ENCODE data around the gene PPP1R12B. TPM values are rescaled to one million over a fixed set of nuclear protein-coding genes. Genes with fewer than 3 reads are reported as not detected.

PPP1R12B gene
- total RNA-seq, 1 donor, result 20.6 TPM

DNA sequence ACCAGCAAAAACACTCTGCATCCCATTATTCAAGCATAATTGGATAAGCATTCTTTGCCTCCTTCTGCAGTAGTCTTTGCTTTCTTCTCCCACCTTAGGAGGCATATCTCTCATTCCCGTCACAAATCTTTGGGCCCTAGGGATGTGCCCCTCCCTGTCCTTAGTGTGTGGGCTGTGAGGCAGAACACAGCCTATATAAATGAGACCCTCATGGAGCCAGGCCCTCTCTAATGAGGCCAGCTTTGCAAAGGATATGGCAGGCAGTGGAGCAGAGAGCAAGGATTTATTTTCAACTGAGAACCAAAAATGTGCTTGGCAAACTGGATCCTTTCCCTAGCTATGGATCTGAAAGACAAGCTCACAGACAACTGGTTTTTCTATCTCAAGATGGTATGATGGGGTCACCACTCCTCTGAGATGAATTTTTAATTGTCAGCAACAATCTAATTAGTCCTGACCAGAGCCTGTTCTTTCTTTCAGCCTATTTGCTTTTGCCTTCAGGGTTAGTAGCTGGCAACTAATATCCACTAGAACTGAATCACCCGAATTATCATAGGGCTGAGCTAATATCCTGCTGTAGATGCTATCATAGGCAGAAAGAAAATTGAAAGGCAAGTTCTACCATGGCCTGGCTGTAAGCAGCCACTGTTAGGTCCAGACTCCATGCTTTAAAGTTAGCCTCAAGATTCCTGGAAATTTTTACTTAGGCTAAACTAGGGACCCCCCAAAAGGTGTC, 227.6 kb downstream of the PPP1R12B start:
- Histone ChIP-seq H4K20me1 (ENCODE audit: insufficient read depth, low read length) (no peaks in the 10 kb centered on the region), H3K4me3 (ENCODE audit: insufficient read depth, low read length) (no peak overlapping the region), H3K27me3 (ENCODE audit: insufficient read depth, low read length) (no peaks in the 10 kb centered on the region), H2AFZ (ENCODE audit: low read length) (no peak overlapping the region), H3K36me3 (ENCODE audit: insufficient read depth, low read length) (peaks cover 4% of the 10 kb centered on the region), H3K27ac (ENCODE audit: low read depth, low read length) (peak overlapping the region; percentile 6), H3K79me2 (ENCODE audit: insufficient read depth, low read length) (no peaks in the 10 kb centered on the region), H3K4me2 (ENCODE audit: insufficient read depth, low read length) (peak overlapping the region; percentile 60), H3K9me3 (ENCODE audit: low read depth, low read length) (no peaks in the 10 kb centered on the region), H3K4me1 (ENCODE audit: insufficient read depth, low read length) (peaks cover 55% of the 10 kb centered on the region)
- TF ChIP-seq, protein P1, sequence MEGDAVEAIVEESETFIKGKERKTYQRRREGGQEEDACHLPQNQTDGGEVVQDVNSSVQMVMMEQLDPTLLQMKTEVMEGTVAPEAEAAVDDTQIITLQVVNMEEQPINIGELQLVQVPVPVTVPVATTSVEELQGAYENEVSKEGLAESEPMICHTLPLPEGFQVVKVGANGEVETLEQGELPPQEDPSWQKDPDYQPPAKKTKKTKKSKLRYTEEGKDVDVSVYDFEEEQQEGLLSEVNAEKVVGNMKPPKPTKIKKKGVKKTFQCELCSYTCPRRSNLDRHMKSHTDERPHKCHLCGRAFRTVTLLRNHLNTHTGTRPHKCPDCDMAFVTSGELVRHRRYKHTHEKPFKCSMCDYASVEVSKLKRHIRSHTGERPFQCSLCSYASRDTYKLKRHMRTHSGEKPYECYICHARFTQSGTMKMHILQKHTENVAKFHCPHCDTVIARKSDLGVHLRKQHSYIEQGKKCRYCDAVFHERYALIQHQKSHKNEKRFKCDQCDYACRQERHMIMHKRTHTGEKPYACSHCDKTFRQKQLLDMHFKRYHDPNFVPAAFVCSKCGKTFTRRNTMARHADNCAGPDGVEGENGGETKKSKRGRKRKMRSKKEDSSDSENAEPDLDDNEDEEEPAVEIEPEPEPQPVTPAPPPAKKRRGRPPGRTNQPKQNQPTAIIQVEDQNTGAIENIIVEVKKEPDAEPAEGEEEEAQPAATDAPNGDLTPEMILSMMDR (IDR thresholded peaks at IDR 0.05; ENCODE audit: extremely low read depth, low read depth, low read length), result no peak
- peak; percentile 58 for DNase-seq (ENCODE audit: insufficient read length, low spot score, missing footprints)

GRCh38 chr1:202576816-202577215, 228.3 kb downstream of the PPP1R12B start:
- H3K27ac ChIP-seq (ENCODE audit: low read depth, low read length), result peak overlapping the region; percentile 6
- no peaks in the 10 kb centered on the region for H3K9me3 ChIP-seq (ENCODE audit: low read depth, low read length)
- H3K4me2 ChIP-seq (ENCODE audit: insufficient read depth, low read length), result peak overlapping the region; percentile 60
- no peaks in the 10 kb centered on the region for H4K20me1 ChIP-seq (ENCODE audit: insufficient read depth, low read length)
- peak; percentile 50 for DNase-seq (ENCODE audit: insufficient read length, low spot score, missing footprints)
- H3K4me3 ChIP-seq (ENCODE audit: insufficient read depth, low read length), result peak overlapping the region; percentile 19
- H3K79me2 ChIP-seq (ENCODE audit: insufficient read depth, low read length), result no peaks in the 10 kb centered on the region
- peaks cover 55% of the 10 kb centered on the region for H3K4me1 ChIP-seq (ENCODE audit: insufficient read depth, low read length)
- no peaks in the 10 kb centered on the region for H3K27me3 ChIP-seq (ENCODE audit: insufficient read depth, low read length)
- H3K36me3 ChIP-seq (ENCODE audit: insufficient read depth, low read length), result peaks cover 4% of the 10 kb centered on the region
- TF ChIP-seq, protein P1 (IDR thresholded peaks at IDR 0.05; ENCODE audit: extremely low read depth, low read depth, low read length), result no peak
- no peak overlapping the region for H2AFZ ChIP-seq (ENCODE audit: low read length)

DNA sequence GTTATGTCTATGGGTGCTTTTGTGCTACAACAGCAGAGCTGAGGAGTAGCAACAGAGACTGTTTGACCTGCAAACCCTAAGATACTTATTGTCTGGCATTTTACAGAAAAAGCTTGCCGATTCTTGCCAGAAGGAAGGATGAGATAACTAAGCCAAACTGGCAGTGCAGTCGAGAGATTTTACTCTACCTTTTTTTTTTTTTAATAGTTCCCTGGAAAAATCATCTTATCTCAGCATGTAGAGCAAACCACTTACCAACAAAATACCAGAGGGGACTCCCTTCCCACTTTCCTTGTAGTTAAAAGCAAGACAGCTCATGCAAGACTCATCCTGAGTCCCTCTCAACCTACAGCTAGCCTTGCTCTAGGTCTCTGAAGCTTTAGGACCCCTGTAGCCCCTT, 228.9 kb downstream of the PPP1R12B start:
- Histone ChIP-seq H3K4me2 (ENCODE audit: insufficient read depth, low read length) (peak overlapping the region; percentile 60), H2AFZ (ENCODE audit: low read length) (no peak overlapping the region), H3K27me3 (ENCODE audit: insufficient read depth, low read length) (no peaks in the 10 kb centered on the region), H4K20me1 (ENCODE audit: insufficient read depth, low read length) (no peaks in the 10 kb centered on the region), H3K27ac (ENCODE audit: low read depth, low read length) (peak overlapping the region; percentile 6), H3K4me3 (ENCODE audit: insufficient read depth, low read length) (no peak overlapping the region), H3K9me3 (ENCODE audit: low read depth, low read length) (no peaks in the 10 kb centered on the region), H3K4me1 (ENCODE audit: insufficient read depth, low read length) (peaks cover 55% of the 10 kb centered on the region), H3K36me3 (ENCODE audit: insufficient read depth, low read length) (peaks cover 4% of the 10 kb centered on the region), H3K79me2 (ENCODE audit: insufficient read depth, low read length) (no peaks in the 10 kb centered on the region)
- TF ChIP-seq, protein P1 (IDR thresholded peaks at IDR 0.05; ENCODE audit: extremely low read depth, low read depth, low read length), result no peak
- DNase-seq (ENCODE audit: insufficient read length, low spot score, missing footprints), result peak; percentile 54

DNA sequence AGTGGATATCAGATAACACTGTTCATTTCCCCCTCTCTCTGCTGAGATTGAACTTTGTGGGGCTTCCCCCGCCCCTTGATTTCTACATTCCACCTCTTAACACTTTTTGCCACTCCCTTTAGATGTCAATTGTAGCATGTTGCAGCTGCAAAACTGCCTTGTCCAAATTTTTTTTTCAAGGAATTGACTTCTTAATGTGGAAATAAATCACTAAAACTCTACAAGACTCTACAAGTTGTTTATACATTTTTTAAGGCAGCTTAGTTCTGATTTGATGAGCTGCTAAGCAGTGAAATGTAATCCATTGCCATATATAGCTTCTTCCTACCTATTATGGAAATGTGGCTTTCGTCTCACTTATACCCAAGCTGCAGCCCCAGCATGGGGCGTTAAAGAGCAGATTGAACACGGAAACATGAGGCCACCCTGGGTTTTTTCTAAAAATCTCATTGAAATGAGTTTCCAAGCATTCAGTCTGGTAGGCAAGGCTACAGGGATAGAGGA, 229.6 kb downstream of the PPP1R12B start:
- Histone ChIP-seq H4K20me1 (ENCODE audit: insufficient read depth, low read length) (no peaks in the 10 kb centered on the region), H3K27ac (ENCODE audit: low read depth, low read length) (no peak overlapping the region), H3K79me2 (ENCODE audit: insufficient read depth, low read length) (no peaks in the 10 kb centered on the region), H2AFZ (ENCODE audit: low read length) (no peak overlapping the region), H3K9me3 (ENCODE audit: low read depth, low read length) (no peaks in the 10 kb centered on the region), H3K27me3 (ENCODE audit: insufficient read depth, low read length) (no peaks in the 10 kb centered on the region), H3K36me3 (ENCODE audit: insufficient read depth, low read length) (peaks cover 4% of the 10 kb centered on the region), H3K4me1 (ENCODE audit: insufficient read depth, low read length) (peaks cover 55% of the 10 kb centered on the region), H3K4me3 (ENCODE audit: insufficient read depth, low read length) (no peak overlapping the region), H3K4me2 (ENCODE audit: insufficient read depth, low read length) (no peak overlapping the region)
- TF ChIP-seq, protein P1 (IDR thresholded peaks at IDR 0.05; ENCODE audit: extremely low read depth, low read depth, low read length), result no peak
- DNase-seq (ENCODE audit: insufficient read length, low spot score, missing footprints), result no peak

Measured in osteoblast (primary cell).